Colonic mucosa (tissue), 4 donors: Measurements from ENCODE around the gene EFNA4. TPM values are rescaled to one million over a fixed set of nuclear protein-coding genes. Genes with fewer than 3 reads are reported as not detected.

Experiments used
- DNase-seq: peaks from one replicate; pipeline ENCODE4 v3.0.0-alpha.2; 2020
- H3K27ac ChIP-seq: fragments of 200-600 bp; one replicate; pipeline ENCODE4 v1.8.0; 2021
- H3K27me3 ChIP-seq: fragments of 200-600 bp; one replicate; pipeline ENCODE4 v1.8.0; 2021
- H3K36me3 ChIP-seq: fragments of 200-600 bp; one replicate; pipeline ENCODE4 v1.8.0; 2021
- H3K4me1 ChIP-seq: fragments of 200-600 bp; one replicate; pipeline ENCODE4 v1.8.0; 2021; ENCODE audit warnings: mild to moderate bottlenecking
- H3K4me3 ChIP-seq: fragments of 200-600 bp; one replicate; pipeline ENCODE4 v1.8.0; 2021
- H3K9ac ChIP-seq, 2 donors: one replicate each; pipeline ENCODE4 v1.7.0; 2013; ENCODE audit warnings: control low read depth in 2 of 2, low read depth in 2 of 2, low read length in 2 of 2
- H3K9me3 ChIP-seq: fragments of 200-600 bp; one replicate; pipeline ENCODE4 v1.8.0; 2021
- intact Hi-C: fragments of 100-400 bp; cut with DNase I; formaldehyde crosslinking; loops from one replicate; pipeline ENCODE4 v1.14.1; 2022
- total RNA-seq, 2 donors: library from RNA; stranded (reverse); fragmentation: NEBNext Ultra II Directional in 1 of 2; extraction: Animal tissue kit (Norgen Biotek cat#: 25700) in 1 of 2; gene quantifications; one replicate each; pipeline ENCODE4 v1.2.1, GENCODE V29; 2021
- TF ChIP-seq, protein P1 (sequence below): fragments of 200-600 bp; IDR thresholded peaks from one replicate; pipeline ENCODE4 v1.8.0; 2022; ENCODE audit warnings: antibody characterized with exemption, mild to moderate bottlenecking
- donor health status: healthy.
- donor health status: DM: no; HTN: no; CAD: no.
- donor health status: DM: no; HTN: no; CAD: no.

The EFNA4 gene
- total RNA-seq, 2 donors from 2014 or later, result 26.1 to 27.2 TPM

GRCh38 chr1:155079487-155080311 is 16.2 kb downstream of the EFNA4 start:
- Histone ChIP-seq H3K4me3 (peak overlapping the region; percentile 48), H3K9me3 (no peaks in the 10 kb centered on the region), H3K9ac (peak overlapping the region; percentile 56 to 86), H3K4me1 (peaks cover 49% of the 10 kb centered on the region), H3K36me3 (no peaks in the 10 kb centered on the region), H3K27ac (no peak overlapping the region), H3K27me3 (peaks cover 23% of the 10 kb centered on the region)
- intact Hi-C loops, result no loop called here
- peak; percentile 47 for DNase-seq
- TF ChIP-seq, protein P1, sequence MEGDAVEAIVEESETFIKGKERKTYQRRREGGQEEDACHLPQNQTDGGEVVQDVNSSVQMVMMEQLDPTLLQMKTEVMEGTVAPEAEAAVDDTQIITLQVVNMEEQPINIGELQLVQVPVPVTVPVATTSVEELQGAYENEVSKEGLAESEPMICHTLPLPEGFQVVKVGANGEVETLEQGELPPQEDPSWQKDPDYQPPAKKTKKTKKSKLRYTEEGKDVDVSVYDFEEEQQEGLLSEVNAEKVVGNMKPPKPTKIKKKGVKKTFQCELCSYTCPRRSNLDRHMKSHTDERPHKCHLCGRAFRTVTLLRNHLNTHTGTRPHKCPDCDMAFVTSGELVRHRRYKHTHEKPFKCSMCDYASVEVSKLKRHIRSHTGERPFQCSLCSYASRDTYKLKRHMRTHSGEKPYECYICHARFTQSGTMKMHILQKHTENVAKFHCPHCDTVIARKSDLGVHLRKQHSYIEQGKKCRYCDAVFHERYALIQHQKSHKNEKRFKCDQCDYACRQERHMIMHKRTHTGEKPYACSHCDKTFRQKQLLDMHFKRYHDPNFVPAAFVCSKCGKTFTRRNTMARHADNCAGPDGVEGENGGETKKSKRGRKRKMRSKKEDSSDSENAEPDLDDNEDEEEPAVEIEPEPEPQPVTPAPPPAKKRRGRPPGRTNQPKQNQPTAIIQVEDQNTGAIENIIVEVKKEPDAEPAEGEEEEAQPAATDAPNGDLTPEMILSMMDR, result no peak

GRCh38 chr1:155080312-155081228 is 17.0 kb downstream of the EFNA4 start:
- TF ChIP-seq, protein P1, result no peak
- DNase-seq, result peak; percentile 62
- Histone ChIP-seq H3K4me3 (peak overlapping the region; percentile 48), H3K27me3 (peaks cover 23% of the 10 kb centered on the region), H3K27ac (peak overlapping the region; percentile 95), H3K36me3 (no peaks in the 10 kb centered on the region), H3K4me1 (peaks cover 49% of the 10 kb centered on the region), H3K9ac (peak overlapping the region; percentile 56 to 86), H3K9me3 (no peaks in the 10 kb centered on the region)
- intact Hi-C loops, result no loop called here

DNA sequence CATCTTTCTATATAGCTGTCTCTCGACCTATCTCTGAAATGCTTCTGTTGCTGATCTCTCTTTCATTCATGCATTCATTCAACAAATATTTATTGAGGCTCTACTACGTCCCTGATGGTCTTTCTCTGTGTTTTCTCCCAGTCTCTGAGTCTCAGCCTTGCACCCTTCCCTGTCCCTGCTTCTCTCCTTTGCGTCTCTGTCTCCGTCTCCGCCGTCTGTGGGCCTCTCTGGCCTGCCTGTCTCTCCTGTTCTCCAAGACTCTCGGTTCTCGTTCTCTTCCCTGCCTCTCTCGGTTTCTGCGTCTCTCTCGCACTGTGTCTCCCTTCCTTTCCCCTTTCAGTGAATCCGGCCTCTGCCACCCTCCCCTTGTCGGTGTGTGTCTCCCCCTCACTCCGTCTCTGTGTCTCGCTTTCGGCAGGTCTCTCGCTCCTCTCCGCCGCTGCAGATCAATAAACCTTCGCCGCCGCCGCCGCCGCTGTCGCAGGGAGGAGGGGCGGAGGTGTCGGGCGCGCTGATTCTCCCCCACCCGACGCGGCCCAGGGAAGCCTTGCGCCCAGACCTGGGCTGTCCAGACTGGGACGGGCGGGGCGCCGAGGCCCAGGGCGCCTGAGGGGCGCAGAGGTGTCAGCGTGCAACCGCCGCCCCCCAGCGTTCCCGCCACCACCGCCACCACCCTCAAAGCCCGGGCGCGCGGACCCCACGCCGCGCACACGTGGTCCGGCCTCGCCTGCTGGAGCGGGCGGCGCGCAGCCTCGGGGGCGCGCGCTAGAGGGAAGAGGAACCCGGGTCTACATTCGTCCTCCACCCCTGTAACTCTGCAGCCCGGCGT is 18.1 kb downstream of the EFNA4 start:
- peak overlapping the region; percentile 48 to 86 for H3K9ac ChIP-seq
- H3K27me3 ChIP-seq, result peaks cover 23% of the 10 kb centered on the region
- peak overlapping the region; percentile 95 for H3K27ac ChIP-seq

DNA sequence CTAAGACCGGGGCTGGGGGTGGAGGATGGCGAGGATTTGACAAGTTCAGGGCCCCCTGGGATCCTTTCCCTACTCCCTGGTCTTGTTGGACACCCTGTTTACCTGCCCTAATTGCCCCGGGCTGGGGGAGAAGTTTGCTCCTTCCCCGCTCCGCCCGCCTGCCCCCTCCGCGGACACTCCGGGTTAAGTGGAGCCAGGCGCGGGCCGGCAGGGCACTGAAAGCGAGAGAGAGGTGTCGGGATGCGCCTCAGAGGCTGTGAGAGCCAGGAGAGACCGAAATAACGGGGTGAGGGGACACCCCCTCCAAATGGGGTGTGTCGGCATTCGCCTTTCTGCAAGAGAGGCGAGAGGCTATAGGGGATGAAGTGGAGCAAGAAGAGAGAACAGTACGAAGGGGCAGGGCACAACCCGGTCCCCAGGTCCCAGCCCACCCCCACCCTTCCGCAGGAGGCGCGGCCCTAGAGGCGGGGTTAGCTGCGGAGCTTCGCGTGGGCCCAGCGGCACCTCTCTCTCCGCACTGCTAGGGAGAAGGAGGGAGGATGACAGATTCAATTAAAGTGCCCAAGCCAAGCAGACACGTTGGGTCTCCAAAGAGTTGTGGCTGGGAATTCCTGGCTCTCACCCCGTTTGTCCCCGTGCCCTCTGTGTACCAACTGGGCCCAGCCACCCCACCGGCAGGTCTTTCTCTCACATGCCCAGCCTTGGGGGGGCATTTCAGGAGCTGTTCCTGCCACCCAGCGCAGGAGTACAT is 18.9 kb downstream of the EFNA4 start:
- Histone ChIP-seq H3K9ac (peak overlapping the region; percentile 48 to 86), H3K27ac (peak overlapping the region; percentile 95), H3K4me1 (peaks cover 49% of the 10 kb centered on the region), H3K9me3 (no peaks in the 10 kb centered on the region), H3K36me3 (no peaks in the 10 kb centered on the region), H3K27me3 (peaks cover 23% of the 10 kb centered on the region), H3K4me3 (peak overlapping the region; percentile 48)
- TF ChIP-seq, protein P1, result no peak
- intact Hi-C loops, result no loop called here
- DNase-seq, result peak; percentile 72

More for the DNA sequence above, 18.1 kb downstream of the EFNA4 start:
- Histone ChIP-seq H3K4me1 (peaks cover 49% of the 10 kb centered on the region), H3K36me3 (no peaks in the 10 kb centered on the region), H3K9me3 (no peaks in the 10 kb centered on the region), H3K4me3 (peak overlapping the region; percentile 48)
- intact Hi-C loops, result no loop called here
- peak; percentile 63 for DNase-seq
- TF ChIP-seq, protein P1, result no peak
